ENCODE results near the gene CAMK4.

DNA sequence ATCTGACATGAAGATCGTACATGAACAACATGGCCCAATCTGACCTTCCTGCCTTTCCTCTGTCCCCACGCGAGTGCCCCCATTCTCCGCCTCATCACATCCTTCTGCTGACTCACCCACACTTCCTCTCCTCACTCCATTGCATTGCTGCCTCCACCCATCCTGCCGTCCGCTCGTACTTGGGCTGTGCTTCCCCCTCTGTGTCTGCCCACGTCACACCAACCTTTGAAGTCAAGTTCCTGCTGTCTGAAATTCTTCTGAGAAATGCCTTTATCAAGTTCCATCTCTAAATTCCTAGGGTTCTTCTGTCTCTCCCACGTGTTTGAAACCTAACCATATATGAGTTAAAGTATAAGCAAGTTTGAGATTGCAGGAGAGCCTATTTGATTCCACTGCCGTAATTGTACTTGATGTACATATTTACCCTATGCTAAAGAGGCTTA lies 306.1 kb downstream of the CAMK4 start:
- TF ChIP-seq, protein P1, sequence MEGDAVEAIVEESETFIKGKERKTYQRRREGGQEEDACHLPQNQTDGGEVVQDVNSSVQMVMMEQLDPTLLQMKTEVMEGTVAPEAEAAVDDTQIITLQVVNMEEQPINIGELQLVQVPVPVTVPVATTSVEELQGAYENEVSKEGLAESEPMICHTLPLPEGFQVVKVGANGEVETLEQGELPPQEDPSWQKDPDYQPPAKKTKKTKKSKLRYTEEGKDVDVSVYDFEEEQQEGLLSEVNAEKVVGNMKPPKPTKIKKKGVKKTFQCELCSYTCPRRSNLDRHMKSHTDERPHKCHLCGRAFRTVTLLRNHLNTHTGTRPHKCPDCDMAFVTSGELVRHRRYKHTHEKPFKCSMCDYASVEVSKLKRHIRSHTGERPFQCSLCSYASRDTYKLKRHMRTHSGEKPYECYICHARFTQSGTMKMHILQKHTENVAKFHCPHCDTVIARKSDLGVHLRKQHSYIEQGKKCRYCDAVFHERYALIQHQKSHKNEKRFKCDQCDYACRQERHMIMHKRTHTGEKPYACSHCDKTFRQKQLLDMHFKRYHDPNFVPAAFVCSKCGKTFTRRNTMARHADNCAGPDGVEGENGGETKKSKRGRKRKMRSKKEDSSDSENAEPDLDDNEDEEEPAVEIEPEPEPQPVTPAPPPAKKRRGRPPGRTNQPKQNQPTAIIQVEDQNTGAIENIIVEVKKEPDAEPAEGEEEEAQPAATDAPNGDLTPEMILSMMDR (IDR thresholded peaks at IDR 0.05): no peak
- TF ChIP-seq POLR2A (IDR thresholded peaks at IDR 0.05): no peak
- TF ChIP-seq POLR2AphosphoS5 (IDR thresholded peaks at IDR 0.05): no peak

Data from prostate gland (tissue), 2 donors.